Muscle of back (tissue), 11 donors: ENCODE data around the gene NARF. TPM values are rescaled to one million over a fixed set of nuclear protein-coding genes. Genes with fewer than 3 reads are reported as not detected.

ENCODE experiments used
- DNase-seq, 3 donors: peaks; one replicate each; pipeline versions ENCODE4 v3.0.0 to v3.0.0-alpha.2; 2013
- polyA plus RNA-seq, 10 donors: library from polyadenylated mRNA; unstranded; fragments of 120-200 nt; gene quantifications; one replicate each; pipeline ENCODE4 v1.2.1, GENCODE V29; 2013; ENCODE audit not compliant: insufficient read length in 10 of 10

NARF gene
- polyA plus RNA-seq, 10 donors = 55.4 to 93.2 (median 65.5) TPM

GRCh38 chr17:82429824-82430223 is 28.7 kb upstream of the NARF start:
- DNase-seq = no peak

GRCh38 chr17:82432017-82432416 is 26.5 kb upstream of the NARF start:
- DNase-seq = no peak

- no peak for DNase-seq
Observed at GRCh38 chr17:82433560-82434215, 24.9 kb upstream of the NARF start.

- DNase-seq = no peak
Observed at GRCh38 chr17:82434216-82434565, 24.4 kb upstream of the NARF start.

- no peak for DNase-seq
Observed at GRCh38 chr17:82435103-82435502, 23.4 kb upstream of the NARF start.

- no peak for DNase-seq
Observed at GRCh38 chr17:82435601-82436583, 22.6 kb upstream of the NARF start.

- no peak for DNase-seq
Observed at GRCh38 chr17:82436601-82437324, 21.8 kb upstream of the NARF start.

GRCh38 chr17:82437325-82437668 is 21.2 kb upstream of the NARF start:
- no peak for DNase-seq

- no peak for DNase-seq
Observed at GRCh38 chr17:82438401-82439193, 19.9 kb upstream of the NARF start.

GRCh38 chr17:82439194-82439828 is 19.2 kb upstream of the NARF start:
- no peak for DNase-seq

GRCh38 chr17:82439829-82440365 is 18.6 kb upstream of the NARF start:
- no peak for DNase-seq

GRCh38 chr17:82440469-82440981 is 18.0 kb upstream of the NARF start:
- no peak for DNase-seq

GRCh38 chr17:82440991-82441627 is 17.4 kb upstream of the NARF start:
- DNase-seq = peak in 2 of 3 donors; percentile 42 to 60

GRCh38 chr17:82441691-82442487 is 16.7 kb upstream of the NARF start:
- DNase-seq = no peak

- DNase-seq = no peak
Observed at GRCh38 chr17:82442643-82443464, 15.7 kb upstream of the NARF start.

GRCh38 chr17:82443465-82444283 is 14.9 kb upstream of the NARF start:
- no peak for DNase-seq

- DNase-seq = no peak
Observed at GRCh38 chr17:82444284-82444893, 14.2 kb upstream of the NARF start.
